HFFc6 (cell line): Measurements from ENCODE around the gene SUFU. TPM values are rescaled to one million over a fixed set of nuclear protein-coding genes. Genes with fewer than 3 reads are reported as not detected.
A peak's percentile ranks its signal among the peaks of the same experiment; 100 is the strongest.

Experiments used
- DNase-seq: peaks from one replicate; pipeline ENCODE4 v3.0.0-alpha.2; 2018
- H3K27ac Mint-ChIP-seq: 2 replicates; pipeline ENCODE4 v1.8.0; 2020; ENCODE audit warnings: mild to moderate bottlenecking, mixed read lengths
- H3K27me3 Mint-ChIP-seq: 2 replicates; pipeline ENCODE4 v1.8.0; 2021; ENCODE audit warnings: mild to moderate bottlenecking, moderate library complexity, mixed read lengths; ENCODE audit not compliant: insufficient read depth
- H3K36me3 Mint-ChIP-seq: 2 replicates; pipeline ENCODE4 v1.8.0; 2021; ENCODE audit warnings: low read depth, mixed read lengths
- H3K4me1 Mint-ChIP-seq: 2 replicates; pipeline ENCODE4 v1.8.0; 2020; ENCODE audit warnings: low read depth, mixed read lengths
- H3K4me3 Mint-ChIP-seq: 2 replicates; pipeline ENCODE4 v1.8.0; 2020; ENCODE audit warnings: mild to moderate bottlenecking, moderate library complexity, mixed read lengths
- H3K9me3 Mint-ChIP-seq: 2 replicates; pipeline ENCODE4 v1.8.0; 2020; ENCODE audit warnings: mild to moderate bottlenecking, mixed read lengths
- CTCF ChIP-seq: fragments of 200-600 bp; sonication (generic); IDR thresholded peaks from 2 replicates; pipeline ENCODE4 v1.5.0; 2021; ENCODE audit warnings: antibody characterized with exemption, mild to moderate bottlenecking
- total RNA-seq, 6 experiments: library from RNA; stranded (reverse); fragmentation: NEBNext Ultra II Directional; extraction: Animal tissue kit (Norgen Biotek cat#: 25700); gene quantifications; 2 replicates in 1 of 6; 3 replicates in 5 of 6; pipeline ENCODE4 v1.2.3, GENCODE V29; 2021

SUFU gene
- total RNA-seq, 6 experiments from 2014 or later = 12.8 to 16.8 (median 15.2) TPM

- H3K27me3 Mint-ChIP-seq = no peaks in the 10 kb centered on the region; the same call in none of the 2 replicates
- H3K4me3 Mint-ChIP-seq = no peak overlapping the region
- no peak overlapping the region for H3K27ac Mint-ChIP-seq
- H3K9me3 Mint-ChIP-seq = no peaks in the 10 kb centered on the region
- H3K36me3 Mint-ChIP-seq = peaks cover 13% of the 10 kb centered on the region
- no peak for DNase-seq
- no peak for TF ChIP-seq CTCF
- peaks cover 38% of the 10 kb centered on the region for H3K4me1 Mint-ChIP-seq
Observed at GRCh38 chr10:102519246-102519825, 15.6 kb downstream of the SUFU start.

- Mint-ChIP-seq H3K4me1 (peaks cover 36% of the 10 kb centered on the region), H3K36me3 (peaks cover 13% of the 10 kb centered on the region), H3K9me3 (no peaks in the 10 kb centered on the region), H3K27me3 (no peaks in the 10 kb centered on the region; the same call in 1 of the 2 replicates), H3K27ac (peak overlapping the region; percentile 92), H3K4me3 (no peak overlapping the region)
- DNase-seq = no peak
- TF ChIP-seq CTCF = no peak
Observed at GRCh38 chr10:102522874-102523249, 19.1 kb downstream of the SUFU start.

- no peaks in the 10 kb centered on the region; the same call in 1 of the 2 replicates for H3K27me3 Mint-ChIP-seq
- H3K9me3 Mint-ChIP-seq = no peaks in the 10 kb centered on the region
- peaks cover 32% of the 10 kb centered on the region for H3K4me1 Mint-ChIP-seq
- H3K36me3 Mint-ChIP-seq = peaks cover 15% of the 10 kb centered on the region
- DNase-seq = peak; percentile 51
- H3K4me3 Mint-ChIP-seq = peak overlapping the region; percentile 25; the same call in 1 of the 2 replicates
- no peak for TF ChIP-seq CTCF
- H3K27ac Mint-ChIP-seq = peak overlapping the region; percentile 92
Observed at GRCh38 chr10:102523250-102524029, 19.7 kb downstream of the SUFU start.

- TF ChIP-seq CTCF = no peak
- no peak overlapping the region for H3K4me3 Mint-ChIP-seq
- DNase-seq = no peak
- H3K4me1 Mint-ChIP-seq = peaks cover 38% of the 10 kb centered on the region
- H3K9me3 Mint-ChIP-seq = no peaks in the 10 kb centered on the region
- no peak overlapping the region for H3K27ac Mint-ChIP-seq
- H3K36me3 Mint-ChIP-seq = peaks cover 15% of the 10 kb centered on the region
- H3K27me3 Mint-ChIP-seq = no peaks in the 10 kb centered on the region; the same call in 1 of the 2 replicates
Observed at GRCh38 chr10:102524746-102525145, 21.0 kb downstream of the SUFU start.

GRCh38 chr10:102527546-102527945, 23.8 kb downstream of the SUFU start:
- Mint-ChIP-seq H3K27me3 (peaks cover 2% of the 10 kb centered on the region), H3K4me3 (no peak overlapping the region), H3K4me1 (peaks cover 30% of the 10 kb centered on the region), H3K36me3 (peaks cover 8% of the 10 kb centered on the region), H3K9me3 (no peaks in the 10 kb centered on the region), H3K27ac (no peak overlapping the region)
- DNase-seq = no peak
- no peak for TF ChIP-seq CTCF
